ENCODE data around the gene GPC6. TPM values are rescaled to one million over a fixed set of nuclear protein-coding genes. Genes with fewer than 3 reads are reported as not detected.

The GPC6 gene
- total RNA-seq, 2 experiments from 2014 or later, result not detected

DNA sequence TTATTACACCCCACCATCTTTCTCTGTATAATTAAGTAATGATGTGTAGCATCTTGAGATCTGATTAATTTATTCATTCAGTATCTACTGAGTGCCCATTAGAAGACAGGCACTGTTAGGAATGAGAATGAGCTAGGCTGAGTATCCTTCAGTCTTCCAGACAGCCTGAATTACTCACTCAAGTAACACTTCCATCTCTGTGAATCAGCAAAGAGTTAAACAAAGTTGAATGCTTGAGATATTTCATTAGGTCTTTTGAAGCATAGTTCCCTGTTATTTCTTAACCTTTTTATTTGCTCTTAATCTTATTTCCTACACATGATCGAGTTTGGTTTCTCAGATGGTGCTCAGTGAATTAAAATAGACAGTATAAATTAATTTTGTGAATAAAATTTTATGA lies 839.1 kb downstream of the GPC6 start:
- CTCF ChIA-PET, result no interaction called here
- no peaks in the 10 kb centered on the region for H3K9me3 Mint-ChIP-seq
- peaks cover 4% of the 10 kb centered on the region for H3K27me3 Mint-ChIP-seq
- no peak for DNase-seq
- H3K4me3 Mint-ChIP-seq, result no peak overlapping the region
- POLR2A ChIA-PET, result no interaction called here
- H3K27ac Mint-ChIP-seq, result no peak overlapping the region
- H3K36me3 Mint-ChIP-seq, result no peaks in the 10 kb centered on the region
- no peaks in the 10 kb centered on the region for H3K4me1 Mint-ChIP-seq (ENCODE audit: low read depth)
- intact Hi-C loops (cut with micrococcal nuclease), result no loop called here

DNA sequence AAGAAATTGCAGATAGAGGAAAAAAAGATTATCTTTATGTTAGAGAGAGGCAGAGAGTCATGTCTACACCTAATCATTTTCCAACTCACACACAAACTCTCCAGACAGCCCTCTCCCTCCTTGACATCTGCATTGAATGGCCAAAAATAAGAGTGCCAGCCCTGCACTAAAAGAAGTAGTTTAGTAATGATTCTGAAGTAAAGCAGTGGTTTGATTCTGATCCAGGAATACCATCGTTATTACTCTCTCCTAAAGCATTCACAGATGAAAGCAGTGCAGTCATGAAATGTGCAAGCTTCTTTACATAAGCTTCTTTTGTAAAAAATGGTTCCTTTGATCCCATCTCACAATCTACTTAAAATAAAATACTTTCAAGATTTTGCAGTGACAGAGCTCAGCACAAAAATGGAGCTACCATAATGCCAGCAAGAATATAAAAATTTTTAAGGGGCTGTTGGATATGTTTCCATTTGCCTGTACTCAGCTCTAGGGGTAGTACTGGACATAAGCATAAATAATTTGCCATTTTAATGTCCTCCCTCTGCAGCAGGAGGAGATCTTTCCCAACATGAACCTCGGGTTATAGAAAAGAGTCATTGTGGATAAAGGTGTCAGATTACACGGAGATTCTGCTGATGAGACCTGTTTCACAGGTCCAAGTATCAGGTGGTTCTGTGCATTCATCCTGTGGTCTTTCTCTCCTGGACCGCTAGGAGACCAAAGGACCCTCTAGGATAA lies 846.6 kb downstream of the GPC6 start:
- Mint-ChIP-seq H3K4me1 (ENCODE audit: low read depth) (no peaks in the 10 kb centered on the region), H3K9me3 (peaks cover 9% of the 10 kb centered on the region), H3K27ac (no peak overlapping the region), H3K27me3 (peaks cover 4% of the 10 kb centered on the region), H3K4me3 (no peak overlapping the region), H3K36me3 (no peaks in the 10 kb centered on the region)
- ChIA-PET POLR2A (no interaction called here), CTCF (no interaction called here)
- no peak for DNase-seq
- intact Hi-C loops (cut with micrococcal nuclease), result no loop called here

DNA sequence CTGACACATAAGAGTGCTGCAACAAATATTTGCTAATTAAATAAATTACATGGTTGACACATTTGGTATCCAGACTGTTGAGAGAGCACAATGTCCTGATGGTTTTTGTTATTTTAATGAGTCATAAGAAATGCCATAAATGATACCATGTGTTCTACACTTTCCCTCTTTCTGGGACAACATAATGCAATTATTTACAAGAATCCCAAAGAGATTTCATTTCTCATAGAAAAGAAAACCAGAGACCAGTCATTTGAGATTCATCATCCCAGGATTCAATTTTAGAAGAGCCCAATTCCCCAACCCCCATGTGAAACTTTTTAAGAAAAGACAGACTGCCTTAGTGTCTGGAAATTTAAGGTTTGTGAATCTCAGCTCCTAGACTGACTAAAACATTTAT lies 853.3 kb downstream of the GPC6 start:
- ChIA-PET CTCF (no interaction called here), POLR2A (no interaction called here)
- no peak overlapping the region for H3K27ac Mint-ChIP-seq
- H3K9me3 Mint-ChIP-seq, result peaks cover 9% of the 10 kb centered on the region
- intact Hi-C loops (cut with micrococcal nuclease), result no loop called here
- H3K4me1 Mint-ChIP-seq (ENCODE audit: low read depth), result no peaks in the 10 kb centered on the region
- no peaks in the 10 kb centered on the region for H3K36me3 Mint-ChIP-seq
- H3K4me3 Mint-ChIP-seq, result no peak overlapping the region
- DNase-seq, result no peak
- peaks cover 7% of the 10 kb centered on the region for H3K27me3 Mint-ChIP-seq

DNA sequence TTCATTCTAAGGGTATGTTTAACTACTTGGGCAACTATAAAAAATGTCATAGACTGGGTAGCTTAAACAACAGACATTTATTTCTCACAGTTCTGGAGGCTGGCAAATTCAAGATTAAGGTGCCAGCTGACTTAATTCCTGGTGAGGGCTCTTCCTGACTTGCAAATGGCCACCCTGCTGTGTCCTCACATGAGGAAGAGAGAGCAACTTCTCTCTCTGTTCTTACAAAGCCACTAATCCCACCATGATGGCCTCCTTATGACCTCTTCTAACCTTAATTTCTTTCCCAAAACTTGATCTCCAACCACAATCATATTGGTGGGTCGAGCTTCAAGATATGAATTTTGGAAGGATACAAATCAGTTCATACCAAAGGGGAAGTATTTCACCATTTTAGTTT lies 853.9 kb downstream of the GPC6 start:
- CTCF ChIA-PET, result no interaction called here
- H3K9me3 Mint-ChIP-seq, result peaks cover 9% of the 10 kb centered on the region
- no peak overlapping the region for H3K4me3 Mint-ChIP-seq
- no peaks in the 10 kb centered on the region for H3K36me3 Mint-ChIP-seq
- no peaks in the 10 kb centered on the region for H3K4me1 Mint-ChIP-seq (ENCODE audit: low read depth)
- POLR2A ChIA-PET, result no interaction called here
- H3K27ac Mint-ChIP-seq, result no peak overlapping the region
- intact Hi-C loops (cut with micrococcal nuclease), result no loop called here
- DNase-seq, result no peak
- H3K27me3 Mint-ChIP-seq, result peaks cover 7% of the 10 kb centered on the region

DNA sequence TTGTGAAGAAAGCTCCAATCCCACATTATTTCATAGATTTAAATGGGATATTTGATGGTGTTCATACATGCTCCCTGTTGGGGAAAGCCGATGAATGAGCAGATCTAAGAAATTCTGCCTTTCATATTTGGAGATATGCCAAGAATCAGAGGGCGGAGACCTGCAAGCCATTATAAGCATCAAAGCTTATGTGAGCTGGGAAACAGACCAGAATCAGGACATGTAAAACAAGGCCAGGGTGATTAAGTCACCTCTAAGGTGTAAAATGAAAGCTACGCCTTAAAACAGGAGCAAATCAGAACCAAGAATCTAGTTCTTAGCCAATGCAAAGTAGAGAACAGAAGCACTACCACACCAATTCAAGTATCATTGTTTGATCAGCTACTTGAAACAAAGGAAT lies 860.5 kb downstream of the GPC6 start:
- peaks cover 4% of the 10 kb centered on the region for H3K27me3 Mint-ChIP-seq
- H3K36me3 Mint-ChIP-seq, result no peaks in the 10 kb centered on the region
- peaks cover 3% of the 10 kb centered on the region for H3K4me1 Mint-ChIP-seq (ENCODE audit: low read depth)
- ChIA-PET CTCF (no interaction called here), POLR2A (no interaction called here)
- H3K9me3 Mint-ChIP-seq, result no peaks in the 10 kb centered on the region
- no peak for DNase-seq
- H3K27ac Mint-ChIP-seq, result no peak overlapping the region
- intact Hi-C loops (cut with micrococcal nuclease), result no loop called here
- H3K4me3 Mint-ChIP-seq, result no peak overlapping the region

DNA sequence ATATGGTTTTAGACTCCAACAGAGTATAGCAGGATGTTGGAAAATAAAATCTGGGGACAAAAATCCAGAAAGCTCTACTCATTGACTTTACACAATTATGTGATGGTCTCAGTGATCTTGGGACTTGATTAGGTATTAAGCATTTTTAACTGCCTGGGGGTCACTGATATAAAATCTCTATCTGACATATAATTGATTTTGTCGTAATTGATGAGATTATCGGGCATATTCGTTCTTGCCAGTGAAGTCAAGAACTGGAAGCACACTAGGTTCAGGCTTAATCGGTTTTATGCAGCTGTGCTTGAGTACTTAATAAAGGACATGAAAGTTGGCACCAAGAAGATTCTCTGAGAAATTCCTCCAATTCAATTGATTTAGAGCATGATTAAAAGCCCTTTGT lies 862.1 kb downstream of the GPC6 start:
- intact Hi-C loops (cut with micrococcal nuclease), result no loop called here
- no peak overlapping the region for H3K27ac Mint-ChIP-seq
- no peak for DNase-seq
- H3K4me1 Mint-ChIP-seq (ENCODE audit: low read depth), result peaks cover 3% of the 10 kb centered on the region
- no peak overlapping the region for H3K4me3 Mint-ChIP-seq
- H3K27me3 Mint-ChIP-seq, result no peaks in the 10 kb centered on the region
- H3K36me3 Mint-ChIP-seq, result no peaks in the 10 kb centered on the region
- H3K9me3 Mint-ChIP-seq, result peaks cover 4% of the 10 kb centered on the region
- CTCF ChIA-PET, result interaction anchor here (0.7 kb wide), 1 partner anchor 477 kb away, joined by 3 read pairs; no protein-coding TSS in a partner anchor
- POLR2A ChIA-PET, result no interaction called here

DNA sequence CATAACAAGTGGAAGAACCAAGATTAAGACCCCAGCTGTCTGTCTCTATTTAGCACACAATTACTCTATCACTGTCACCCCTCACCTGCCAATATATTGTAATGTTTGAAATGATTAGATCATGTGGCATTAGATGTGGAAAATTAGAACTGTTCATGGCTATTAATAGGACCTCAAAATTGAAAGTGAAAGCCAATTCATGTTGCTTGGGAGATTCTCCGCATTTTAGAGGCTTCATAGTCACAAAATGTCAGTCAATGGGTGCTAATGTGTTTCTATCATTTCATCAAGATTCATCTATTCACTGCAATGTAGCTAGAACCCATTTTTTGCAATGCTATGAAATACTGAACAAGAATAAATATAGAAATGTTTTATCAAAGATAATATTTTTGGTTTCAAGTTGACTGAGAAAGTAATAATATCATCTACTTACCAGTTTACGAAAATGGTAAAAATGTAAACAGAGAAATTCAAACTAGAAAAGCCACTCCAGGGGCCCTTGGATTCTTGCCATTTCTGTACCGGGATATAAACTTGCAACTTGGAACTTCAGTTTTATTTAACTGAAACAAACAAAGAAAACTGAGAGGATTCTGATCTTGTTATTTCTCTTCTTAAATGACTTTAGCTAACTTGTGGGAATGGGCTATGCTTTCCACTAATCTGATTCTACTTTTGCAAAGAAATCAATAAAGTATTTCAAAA lies 864.3 kb downstream of the GPC6 start:
- peaks cover 4% of the 10 kb centered on the region for H3K9me3 Mint-ChIP-seq
- peaks cover 3% of the 10 kb centered on the region for H3K27me3 Mint-ChIP-seq

DNA sequence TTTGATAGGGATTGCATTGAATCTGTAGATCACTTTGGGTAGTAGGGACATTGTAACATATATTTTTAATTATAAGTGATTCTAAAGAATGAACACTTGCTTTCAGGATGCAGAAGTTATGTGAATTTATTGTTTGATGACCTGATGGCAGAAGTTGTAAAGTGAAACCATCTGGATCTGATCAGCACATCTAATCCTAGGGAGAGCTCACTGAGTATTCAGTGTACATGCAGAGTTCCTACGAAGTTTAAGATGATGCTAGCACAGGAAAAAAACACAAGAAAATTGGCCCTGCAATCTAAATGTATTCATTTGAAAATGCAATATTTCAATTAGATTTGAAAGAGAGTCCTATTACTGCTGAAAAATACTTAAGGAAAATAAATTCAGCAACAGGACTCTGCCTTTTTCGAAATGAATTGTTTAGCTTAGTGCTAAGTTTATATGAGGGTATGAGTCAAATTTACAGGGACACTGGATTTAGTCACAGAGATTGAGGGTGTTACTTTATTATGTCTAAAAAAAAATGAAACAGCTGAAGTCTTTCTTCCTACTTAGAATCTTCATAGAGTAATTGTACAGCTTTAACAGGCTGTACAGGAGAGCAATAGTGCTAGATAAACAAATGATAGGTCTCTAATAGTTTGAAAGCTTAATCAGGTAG lies 867.2 kb downstream of the GPC6 start:
- CTCF ChIA-PET, result no interaction called here
- Mint-ChIP-seq H3K27me3 (peaks cover 3% of the 10 kb centered on the region), H3K27ac (no peak overlapping the region), H3K36me3 (no peaks in the 10 kb centered on the region), H3K9me3 (peaks cover 4% of the 10 kb centered on the region), H3K4me3 (no peak overlapping the region), H3K4me1 (ENCODE audit: low read depth) (peaks cover 3% of the 10 kb centered on the region)
- DNase-seq, result no peak
- POLR2A ChIA-PET, result no interaction called here
- intact Hi-C loops (cut with micrococcal nuclease), result no loop called here

More for the DNA sequence above, 864.3 kb downstream of the GPC6 start:
- no peak overlapping the region for H3K27ac Mint-ChIP-seq
- H3K36me3 Mint-ChIP-seq, result no peaks in the 10 kb centered on the region
- POLR2A ChIA-PET, result no interaction called here
- intact Hi-C loops (cut with micrococcal nuclease), result no loop called here
- CTCF ChIA-PET, result no interaction called here
- no peak overlapping the region for H3K4me3 Mint-ChIP-seq
- peaks cover 3% of the 10 kb centered on the region for H3K4me1 Mint-ChIP-seq (ENCODE audit: low read depth)
- DNase-seq, result no peak

DNA sequence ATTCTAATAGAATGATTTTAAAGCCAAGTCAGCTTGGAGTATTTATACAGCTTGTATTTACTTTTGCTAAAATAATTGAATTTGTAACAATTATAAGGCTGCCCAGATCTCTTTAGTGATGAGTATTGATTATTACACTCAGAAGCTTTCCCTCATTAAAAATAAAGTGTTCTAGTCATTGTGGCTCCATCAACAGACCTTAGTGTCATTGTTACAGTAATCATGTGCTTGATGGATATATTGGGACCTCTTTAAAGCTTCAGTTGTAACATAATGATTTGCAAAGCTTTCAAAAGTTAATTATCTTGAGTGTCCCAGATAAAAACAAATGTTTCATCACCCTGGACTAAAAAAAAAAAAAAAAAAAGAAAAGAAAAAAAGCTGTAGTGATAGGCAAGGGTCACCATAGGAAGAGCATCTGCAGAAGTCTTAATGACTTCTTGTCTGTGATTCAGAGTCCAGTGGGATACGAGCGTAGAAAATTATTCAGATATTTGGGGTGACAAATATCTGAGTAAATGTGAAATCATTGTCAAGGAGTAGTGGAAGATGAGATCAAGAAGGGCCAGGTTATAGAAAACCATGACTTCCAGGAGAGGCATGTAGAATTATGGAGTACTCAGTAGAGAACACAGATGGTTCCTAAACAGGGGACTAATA lies 883.2 kb downstream of the GPC6 start:
- ChIA-PET POLR2A (interaction anchor here (0.7 kb wide), 1 partner anchor 13 kb away, joined by 5 read pairs; no protein-coding TSS in a partner anchor), CTCF (interaction anchor here (1.1 kb wide), 1 partner anchor 252 kb away, joined by 3 read pairs; no protein-coding TSS in a partner anchor)
- no peaks in the 10 kb centered on the region for H3K36me3 Mint-ChIP-seq
- no peak overlapping the region for H3K4me3 Mint-ChIP-seq
- no peak overlapping the region for H3K27ac Mint-ChIP-seq
- H3K4me1 Mint-ChIP-seq (ENCODE audit: low read depth), result no peaks in the 10 kb centered on the region
- no peaks in the 10 kb centered on the region for H3K9me3 Mint-ChIP-seq
- peaks cover 3% of the 10 kb centered on the region for H3K27me3 Mint-ChIP-seq
- DNase-seq, result no peak
- intact Hi-C loops (cut with micrococcal nuclease), result no loop called here

DNA sequence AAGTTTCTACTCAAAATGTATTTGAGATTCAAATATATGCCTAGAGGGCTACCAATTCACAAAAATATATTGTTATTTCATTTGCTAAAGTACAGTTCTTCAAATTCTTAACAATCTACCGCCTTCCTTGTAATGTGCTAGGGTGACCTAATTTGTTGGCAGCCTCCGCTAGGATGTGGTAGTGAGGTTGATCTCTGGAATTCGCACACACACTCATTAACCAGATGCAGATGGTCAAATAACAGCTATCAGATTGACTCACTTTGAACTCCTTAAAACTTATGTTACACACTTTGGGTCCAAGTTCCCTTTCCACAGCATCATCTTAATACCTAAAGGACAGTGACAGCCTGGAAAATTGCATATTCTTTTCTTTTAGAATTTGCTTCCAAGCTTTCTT lies 885.6 kb downstream of the GPC6 start:
- H3K9me3 Mint-ChIP-seq, result no peaks in the 10 kb centered on the region
- no peaks in the 10 kb centered on the region for H3K4me1 Mint-ChIP-seq (ENCODE audit: low read depth)
- H3K36me3 Mint-ChIP-seq, result no peaks in the 10 kb centered on the region
- ChIA-PET CTCF (no interaction called here), POLR2A (no interaction called here)
- no peak overlapping the region for H3K27ac Mint-ChIP-seq
- DNase-seq, result no peak
- intact Hi-C loops (cut with micrococcal nuclease), result no loop called here
- H3K4me3 Mint-ChIP-seq, result no peak overlapping the region
- no peaks in the 10 kb centered on the region for H3K27me3 Mint-ChIP-seq

DNA sequence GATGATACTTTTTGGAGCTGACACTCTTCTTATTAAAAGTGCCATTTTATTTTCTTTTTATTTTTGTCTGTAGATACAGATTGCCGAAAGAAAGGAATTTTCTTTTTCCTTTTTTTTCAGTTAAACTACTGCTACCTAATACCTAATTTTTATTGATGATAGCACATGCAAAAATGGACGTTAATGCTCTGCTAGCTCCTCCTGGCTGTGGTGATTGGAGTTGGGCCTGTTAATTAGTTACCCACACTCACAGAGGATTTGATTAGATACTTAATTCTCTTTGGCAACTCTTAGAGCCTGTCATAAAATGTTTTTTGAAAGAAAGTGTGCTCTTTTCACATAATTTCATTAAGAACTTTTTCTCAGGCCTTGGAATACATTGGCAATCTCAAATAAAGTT lies 886.1 kb downstream of the GPC6 start:
- Mint-ChIP-seq H3K4me1 (ENCODE audit: low read depth) (no peaks in the 10 kb centered on the region), H3K27ac (no peak overlapping the region), H3K27me3 (no peaks in the 10 kb centered on the region), H3K36me3 (no peaks in the 10 kb centered on the region), H3K9me3 (no peaks in the 10 kb centered on the region), H3K4me3 (no peak overlapping the region)
- ChIA-PET CTCF (no interaction called here), POLR2A (no interaction called here)
- DNase-seq, result no peak
- intact Hi-C loops (cut with micrococcal nuclease), result no loop called here

DNA sequence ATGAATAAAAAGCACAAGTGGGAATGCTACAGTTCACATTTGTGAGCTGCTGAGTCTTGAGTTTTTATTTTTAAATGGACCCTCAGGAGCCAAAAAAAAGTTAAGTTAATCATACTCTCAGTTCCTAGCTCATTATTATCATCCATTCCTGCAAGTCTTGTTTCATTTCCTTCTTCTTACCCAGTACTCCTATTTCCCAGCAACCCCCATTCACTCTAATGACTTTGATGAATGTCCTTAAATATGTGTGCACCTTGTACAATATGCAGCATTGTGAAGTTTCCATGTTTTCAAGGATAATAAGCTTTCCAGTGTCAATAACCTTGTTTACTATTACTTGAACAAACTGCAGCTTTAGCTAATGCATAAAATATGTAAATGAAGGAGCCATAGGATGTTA lies 886.6 kb downstream of the GPC6 start:
- Mint-ChIP-seq H3K4me3 (no peak overlapping the region), H3K27ac (no peak overlapping the region)
- CTCF ChIA-PET, result no interaction called here

More for the DNA sequence above, 886.6 kb downstream of the GPC6 start:
- no peak for DNase-seq
- H3K4me1 Mint-ChIP-seq (ENCODE audit: low read depth), result no peaks in the 10 kb centered on the region
- POLR2A ChIA-PET, result no interaction called here
- no peaks in the 10 kb centered on the region for H3K27me3 Mint-ChIP-seq
- H3K36me3 Mint-ChIP-seq, result no peaks in the 10 kb centered on the region
- intact Hi-C loops (cut with micrococcal nuclease), result no loop called here
- H3K9me3 Mint-ChIP-seq, result no peaks in the 10 kb centered on the region
